ENCODE results near the gene PDCD1. TPM values are rescaled to one million over a fixed set of nuclear protein-coding genes. Genes with fewer than 3 reads are reported as not detected.

PDCD1 gene
- total and polyA plus RNA-seq, 2 of the 13 experiments (the other 11 are each of a cell fraction or from before 2014, with no cell fraction given): 0.04 TPM; not detected in 1

- peak; percentile 91 for TF ChIP-seq ZNF781 (CRISPR knock-in tag; IDR thresholded peaks at IDR 0.05; ENCODE audit: borderline replicate concordance, not compliant biosample characterization)
- peak; percentile 94 for TF ChIP-seq RXRB (CRISPR knock-in tag; IDR thresholded peaks at IDR 0.05; ENCODE audit: borderline replicate concordance)
- TF ChIP-seq SOX5 (CRISPR knock-in tag; IDR thresholded peaks at IDR 0.05; ENCODE audit: borderline replicate concordance): peak; percentile 94
- TF ChIP-seq HNF4A (CRISPR knock-in tag; IDR thresholded peaks at IDR 0.05): peak; percentile 89
- peak; percentile 86 for TF ChIP-seq ZNF605 (CRISPR knock-in tag; IDR thresholded peaks at IDR 0.05)
- no peak for TF ChIP-seq HMGA1 (CRISPR knock-in tag; conservative IDR thresholded peaks at IDR 0.05)
- TF ChIP-seq ZMAT5 (CRISPR knock-in tag; IDR thresholded peaks at IDR 0.05; ENCODE audit: borderline replicate concordance, low read depth): no peak
- TF ChIP-seq HNF4G (IDR thresholded peaks at IDR 0.05; ENCODE audit: borderline replicate concordance, low read depth, low read length): 0 out of 2 replicates have a peak, but pooled peaks have one; percentile 81
- peak; percentile 93 for TF ChIP-seq HNF4G (CRISPR knock-in tag; IDR thresholded peaks at IDR 0.05; ENCODE audit: borderline replicate concordance, low read depth)
- TF ChIP-seq ZNF615 (CRISPR knock-in tag; IDR thresholded peaks at IDR 0.05; ENCODE audit: borderline replicate concordance): no peak
- TF ChIP-seq ZNF292 (CRISPR knock-in tag; IDR thresholded peaks at IDR 0.05; ENCODE audit: borderline replicate concordance, low read depth): no peak
- peak; percentile 94 for TF ChIP-seq SP5 (CRISPR knock-in tag; IDR thresholded peaks at IDR 0.05; ENCODE audit: borderline replicate concordance, low read depth)
- peak; percentile 32 for TF ChIP-seq YY1 (IDR thresholded peaks at IDR 0.05; ENCODE audit: insufficient read depth, insufficient replicate concordance, low read depth, low read length)
- no peak for TF ChIP-seq AGO2 (optimal IDR thresholded peaks at IDR 0.05; ENCODE audit: low read depth, low read length)
- TF ChIP-seq IRF2 (CRISPR knock-in tag; IDR thresholded peaks at IDR 0.05): peak; percentile 83
- TF ChIP-seq ZNF646 (CRISPR knock-in tag; IDR thresholded peaks at IDR 0.05): no peak
- 0 out of 2 replicates have a peak, but pooled peaks have one; percentile 81 for TF ChIP-seq ZNF468 (CRISPR knock-in tag; IDR thresholded peaks at IDR 0.05)
- TF ChIP-seq RFXANK (CRISPR knock-in tag; IDR thresholded peaks at IDR 0.05): no peak
- peak; percentile 80; the same call in 1 of the 2 replicates for TF ChIP-seq ARID3A (IDR thresholded peaks at IDR 0.05; ENCODE audit: low read depth, low read length)
- no peak for TF ChIP-seq NCOA5 (CRISPR knock-in tag; IDR thresholded peaks at IDR 0.05)
- peak; percentile 13; the same call in 1 of the 2 replicates for TF ChIP-seq RFX3 (CRISPR knock-in tag; IDR thresholded peaks at IDR 0.05)
These were observed 39.8 kb downstream of the PDCD1 start (continued) for GRCh38 chr2:241818943-241819270.
